ENCODE results near the gene NAV2. TPM values are rescaled to one million over a fixed set of nuclear protein-coding genes. Genes with fewer than 3 reads are reported as not detected.

NAV2 gene
- total RNA-seq, 2 donors from 2014 or later: 21.3 to 45.3 TPM

DNA sequence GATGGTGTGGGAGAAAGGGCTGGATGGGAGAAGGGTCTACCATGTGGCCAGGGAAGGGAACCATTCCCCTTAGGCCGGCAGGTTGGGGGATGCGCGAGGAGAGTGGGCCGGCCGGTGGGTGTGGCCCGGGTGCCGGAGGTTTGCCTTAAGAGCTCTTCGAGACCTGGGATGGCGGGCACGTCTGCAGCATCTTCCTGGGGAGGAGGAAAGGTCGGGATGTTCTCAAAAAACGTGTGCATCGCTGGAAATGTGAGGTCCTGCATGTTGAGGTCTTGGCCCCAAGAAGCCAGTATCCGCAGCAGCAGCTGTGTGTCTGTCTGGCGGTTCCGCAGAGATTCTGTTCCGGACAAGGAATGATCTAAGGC lies 1.4 kb downstream of the NAV2 start:
- intact Hi-C loops (cut with DNase I): no loop called here
- no peak overlapping the region for H3K27ac ChIP-seq
- H3K27me3 ChIP-seq: peaks cover 20% of the 10 kb centered on the region
- peaks cover 11% of the 10 kb centered on the region for H3K4me1 ChIP-seq
- DNase-seq: no peak
- no peaks in the 10 kb centered on the region for H3K36me3 ChIP-seq
- no peaks in the 10 kb centered on the region for H3K9me3 ChIP-seq
- peak overlapping the region; percentile 53 for H3K4me3 ChIP-seq
- H3K9ac ChIP-seq (ENCODE audit: low read depth in 2 of 2, low read length in 2 of 2): peak overlapping the region in 1 of 2 donors; percentile 3
- TF ChIP-seq CTCF (IDR thresholded peaks at IDR 0.05): no peak

- Histone ChIP-seq H3K9me3 (no peaks in the 10 kb centered on the region), H3K27me3 (peaks cover 20% of the 10 kb centered on the region), H3K4me1 (peaks cover 11% of the 10 kb centered on the region), H3K9ac (ENCODE audit: low read depth in 2 of 2, low read length in 2 of 2) (peak overlapping the region in 1 of 2 donors; percentile 3), H3K27ac (no peak overlapping the region), H3K4me3 (peak overlapping the region; percentile 53), H3K36me3 (no peaks in the 10 kb centered on the region)
- intact Hi-C loops (cut with DNase I): no loop called here
- no peak for TF ChIP-seq CTCF (IDR thresholded peaks at IDR 0.05)
- DNase-seq: no peak
These were observed 2.0 kb downstream of the NAV2 start for GRCh38 chr11:19714387-19715363.

DNA sequence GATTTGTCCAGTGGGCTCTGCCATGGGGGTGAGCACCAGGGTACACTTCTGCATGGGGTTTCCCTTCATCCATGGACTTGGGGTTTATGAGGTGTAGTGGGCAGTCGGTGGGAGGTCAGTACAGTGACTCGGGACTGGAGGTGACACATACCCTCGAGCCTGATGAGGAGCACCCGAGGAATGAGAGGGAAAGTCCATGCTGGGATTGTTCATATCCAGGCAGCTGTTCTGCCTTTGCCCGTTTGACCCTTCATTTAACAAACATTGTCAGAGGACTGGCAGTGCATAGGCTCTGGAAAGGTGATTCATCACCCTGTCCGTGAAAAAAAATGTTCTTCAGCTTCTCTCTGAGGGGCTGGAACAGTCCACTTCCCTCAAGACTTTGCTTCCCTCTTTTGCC lies 2.7 kb downstream of the NAV2 start:
- Histone ChIP-seq H3K27ac (no peak overlapping the region), H3K4me3 (no peak overlapping the region), H3K9me3 (no peaks in the 10 kb centered on the region), H3K9ac (ENCODE audit: low read depth in 2 of 2, low read length in 2 of 2) (no peak overlapping the region), H3K27me3 (peaks cover 20% of the 10 kb centered on the region), H3K36me3 (no peaks in the 10 kb centered on the region), H3K4me1 (peaks cover 11% of the 10 kb centered on the region)
- no peak for TF ChIP-seq CTCF (IDR thresholded peaks at IDR 0.05)
- intact Hi-C loops (cut with DNase I): no loop called here
- DNase-seq: no peak

GRCh38 chr11:19718051-19718450 lies 5.4 kb downstream of the NAV2 start:
- no peak for DNase-seq
- Histone ChIP-seq H3K27ac (no peak overlapping the region), H3K36me3 (no peaks in the 10 kb centered on the region), H3K9me3 (no peaks in the 10 kb centered on the region), H3K4me1 (peaks cover 9% of the 10 kb centered on the region), H3K9ac (ENCODE audit: low read depth in 2 of 2, low read length in 2 of 2) (no peak overlapping the region), H3K4me3 (no peak overlapping the region), H3K27me3 (peaks cover 18% of the 10 kb centered on the region)
- no peak for TF ChIP-seq CTCF (IDR thresholded peaks at IDR 0.05)
- intact Hi-C loops (cut with DNase I): no loop called here

- intact Hi-C loops (cut with DNase I): no loop called here
- peaks cover 9% of the 10 kb centered on the region for H3K27me3 ChIP-seq
- H3K36me3 ChIP-seq: no peaks in the 10 kb centered on the region
These were observed 6.3 kb downstream of the NAV2 start for GRCh38 chr11:19718951-19719350.

More at GRCh38 chr11:19718951-19719350, 6.3 kb downstream of the NAV2 start:
- Histone ChIP-seq H3K9ac (ENCODE audit: low read depth in 2 of 2, low read length in 2 of 2) (no peak overlapping the region), H3K4me1 (no peaks in the 10 kb centered on the region), H3K9me3 (no peaks in the 10 kb centered on the region), H3K27ac (no peak overlapping the region), H3K4me3 (no peak overlapping the region)
- no peak for DNase-seq
- no peak for TF ChIP-seq CTCF (IDR thresholded peaks at IDR 0.05)

Data from colonic mucosa (tissue), 4 donors.